ENCODE results near the gene CTIF. TPM values are rescaled to one million over a fixed set of nuclear protein-coding genes. Genes with fewer than 3 reads are reported as not detected.

Gene CTIF
- total and polyA plus RNA-seq, 4 donors, result 12.2 to 45.7 (median 32.6) TPM

DNA sequence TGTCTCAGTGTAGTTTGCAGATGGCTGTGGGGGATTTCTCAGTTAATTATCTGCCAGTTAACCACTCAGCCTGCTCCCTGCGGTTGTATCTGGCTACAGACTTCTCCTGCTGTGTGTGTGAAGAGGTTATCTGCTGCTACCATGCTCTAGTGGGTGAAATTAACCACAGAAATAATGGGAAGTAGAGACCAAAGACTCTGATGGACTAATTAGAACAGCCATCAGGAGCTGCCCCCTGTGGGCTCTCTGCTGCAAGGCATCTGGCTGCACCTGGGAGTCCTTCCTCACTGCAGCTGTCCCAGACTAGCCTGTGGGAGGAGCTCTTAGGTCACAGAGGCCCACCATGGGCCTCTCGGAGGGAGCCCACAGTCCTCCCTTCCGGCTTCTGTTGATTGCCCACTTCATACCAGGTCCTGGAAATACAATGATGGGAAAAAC, 66.6 kb downstream of the CTIF start:
- 33 to 58% methylated on average over 3 of the region's 3 CpGs for WGBS, 2 donors
- DNase-seq (peak; percentile 22 to 28 (median 28)), ATAC-seq (ENCODE audit: insufficient read depth, low FRiP score) (no peak)
- H3K9me3 ChIP-seq (ENCODE audit: control insufficient read depth in 4 of 4, insufficient read depth in 3 of 4, low read length in 3 of 4), result no peaks in the 10 kb centered on the region
- TF ChIP-seq, protein P1, sequence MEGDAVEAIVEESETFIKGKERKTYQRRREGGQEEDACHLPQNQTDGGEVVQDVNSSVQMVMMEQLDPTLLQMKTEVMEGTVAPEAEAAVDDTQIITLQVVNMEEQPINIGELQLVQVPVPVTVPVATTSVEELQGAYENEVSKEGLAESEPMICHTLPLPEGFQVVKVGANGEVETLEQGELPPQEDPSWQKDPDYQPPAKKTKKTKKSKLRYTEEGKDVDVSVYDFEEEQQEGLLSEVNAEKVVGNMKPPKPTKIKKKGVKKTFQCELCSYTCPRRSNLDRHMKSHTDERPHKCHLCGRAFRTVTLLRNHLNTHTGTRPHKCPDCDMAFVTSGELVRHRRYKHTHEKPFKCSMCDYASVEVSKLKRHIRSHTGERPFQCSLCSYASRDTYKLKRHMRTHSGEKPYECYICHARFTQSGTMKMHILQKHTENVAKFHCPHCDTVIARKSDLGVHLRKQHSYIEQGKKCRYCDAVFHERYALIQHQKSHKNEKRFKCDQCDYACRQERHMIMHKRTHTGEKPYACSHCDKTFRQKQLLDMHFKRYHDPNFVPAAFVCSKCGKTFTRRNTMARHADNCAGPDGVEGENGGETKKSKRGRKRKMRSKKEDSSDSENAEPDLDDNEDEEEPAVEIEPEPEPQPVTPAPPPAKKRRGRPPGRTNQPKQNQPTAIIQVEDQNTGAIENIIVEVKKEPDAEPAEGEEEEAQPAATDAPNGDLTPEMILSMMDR (IDR thresholded peaks at IDR 0.05; ENCODE audit: control extremely low read depth, extremely low read depth), result no peak
- peaks cover 0 to 15% (median 1%) of the 10 kb centered on the region in 5 donors for H3K4me1 ChIP-seq (ENCODE audit: control insufficient read depth in 5 of 5, insufficient read depth in 5 of 5, low read length in 5 of 5)
- no peaks in the 10 kb centered on the region for H3K36me3 ChIP-seq (ENCODE audit: control insufficient read depth in 4 of 4, insufficient read depth in 4 of 4, low read length in 4 of 4)
- no peak overlapping the region for H3K27ac ChIP-seq (ENCODE audit: low read depth in 1 of 2, low read length in 1 of 2)
- H3K4me3 ChIP-seq, result no peak overlapping the region
- H3K9ac ChIP-seq (ENCODE audit: insufficient read depth in 1 of 2, low read length in 2 of 2), result no peak overlapping the region
- H3K27me3 ChIP-seq (ENCODE audit: control insufficient read depth in 3 of 3, insufficient read depth in 3 of 3, low read length in 2 of 3), result no peaks in the 10 kb centered on the region

DNA sequence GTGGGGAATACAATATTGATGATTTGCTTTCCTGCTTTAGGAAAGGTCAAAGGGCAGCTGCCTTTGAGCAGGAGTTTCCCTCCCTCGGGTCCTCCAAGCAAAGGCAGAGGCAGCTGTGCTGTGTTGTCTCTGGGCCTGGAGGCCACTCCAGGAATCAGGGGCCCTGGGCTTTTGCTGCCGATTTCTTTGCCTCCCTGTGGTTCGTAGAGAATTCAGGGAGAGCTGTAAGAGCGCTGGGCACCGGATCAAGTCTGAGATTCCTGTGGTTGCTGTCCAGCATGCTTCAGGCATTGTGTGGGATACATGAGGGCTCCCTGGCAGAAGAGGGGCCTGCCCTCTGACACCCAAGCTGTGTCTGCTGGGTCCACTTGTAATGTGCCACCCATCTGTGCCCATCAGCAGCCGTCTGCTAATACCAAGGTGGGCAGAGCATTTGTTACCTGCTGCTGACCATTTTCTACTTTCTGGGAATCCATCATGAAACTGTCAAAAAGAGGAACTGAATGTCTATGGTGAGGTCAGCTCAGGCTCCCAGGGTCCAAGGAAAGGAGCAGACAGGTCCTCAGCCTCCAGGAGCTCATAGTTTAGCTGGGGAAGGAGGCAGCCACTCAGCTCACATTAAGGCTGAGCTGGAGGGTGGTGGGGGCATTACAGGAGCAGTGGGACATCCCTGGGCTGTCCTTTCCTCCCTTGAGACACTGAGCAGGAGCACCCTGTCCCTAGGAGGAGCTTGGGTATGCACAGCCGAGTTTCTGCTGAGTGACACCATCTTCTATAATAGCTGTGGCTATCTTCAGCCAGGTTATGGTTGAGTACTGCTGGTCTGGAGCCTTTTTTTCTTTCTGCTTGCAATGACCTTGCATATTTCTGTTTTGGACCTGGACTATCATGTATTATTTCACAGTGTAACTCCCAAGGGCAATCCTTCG, 68.5 kb downstream of the CTIF start:
- TF ChIP-seq, protein P1 (IDR thresholded peaks at IDR 0.05; ENCODE audit: control extremely low read depth, extremely low read depth), result no peak
- no peak overlapping the region for H3K9ac ChIP-seq (ENCODE audit: insufficient read depth in 1 of 2, low read length in 2 of 2)
- no peaks in the 10 kb centered on the region for H3K9me3 ChIP-seq (ENCODE audit: control insufficient read depth in 4 of 4, insufficient read depth in 3 of 4, low read length in 3 of 4)
- 67 to 87% methylated on average over 8 of the region's 8 CpGs for WGBS, 2 donors
- H3K4me1 ChIP-seq (ENCODE audit: control insufficient read depth in 5 of 5, insufficient read depth in 5 of 5, low read length in 5 of 5), result peaks cover 0 to 22% (median 1%) of the 10 kb centered on the region in 5 donors
- H3K27me3 ChIP-seq (ENCODE audit: control insufficient read depth in 3 of 3, insufficient read depth in 3 of 3, low read length in 2 of 3), result no peaks in the 10 kb centered on the region
- H3K4me3 ChIP-seq, result no peak overlapping the region
- H3K36me3 ChIP-seq (ENCODE audit: control insufficient read depth in 4 of 4, insufficient read depth in 4 of 4, low read length in 4 of 4), result no peaks in the 10 kb centered on the region
- DNase-seq, result peak; percentile 65 to 84 (median 67)
- no peak overlapping the region for H3K27ac ChIP-seq (ENCODE audit: low read depth in 1 of 2, low read length in 1 of 2)
- no peak for ATAC-seq (ENCODE audit: insufficient read depth, low FRiP score)

DNA sequence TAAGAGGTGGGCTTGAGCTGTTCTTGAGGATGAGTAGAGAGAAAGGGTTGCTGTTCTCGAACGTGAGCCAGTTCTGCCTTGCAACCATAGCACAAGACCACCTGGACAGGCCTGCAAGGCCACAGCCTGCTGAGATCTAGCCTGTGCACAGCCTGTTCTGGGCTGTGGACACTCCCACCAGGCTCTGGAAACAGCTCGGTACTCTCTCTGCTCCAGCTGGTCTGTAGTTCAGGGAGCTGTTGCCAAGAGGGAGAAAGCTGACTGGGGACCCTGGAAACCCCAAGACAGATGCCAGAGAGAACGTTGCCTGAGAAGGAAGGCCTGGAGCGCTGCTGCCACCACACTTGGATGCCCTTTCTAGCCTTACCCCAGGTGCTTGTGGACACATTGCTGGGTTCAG, 69.8 kb downstream of the CTIF start:
- DNase-seq, result peak; percentile 29 to 57 (median 49)
- H3K27ac ChIP-seq (ENCODE audit: low read depth in 1 of 2, low read length in 1 of 2), result no peak overlapping the region
- peaks cover 1 to 22% (median 4%) of the 10 kb centered on the region in 5 donors for H3K4me1 ChIP-seq (ENCODE audit: control insufficient read depth in 5 of 5, insufficient read depth in 5 of 5, low read length in 5 of 5)
- H3K36me3 ChIP-seq (ENCODE audit: control insufficient read depth in 4 of 4, insufficient read depth in 4 of 4, low read length in 4 of 4), result no peaks in the 10 kb centered on the region
- no peak for ATAC-seq (ENCODE audit: insufficient read depth, low FRiP score)
- H3K9ac ChIP-seq (ENCODE audit: insufficient read depth in 1 of 2, low read length in 2 of 2), result no peak overlapping the region
- no peak overlapping the region for H3K4me3 ChIP-seq
- 85 to 88% methylated on average over 5 of the region's 5 CpGs for whole genome bisulfite sequencing, 2 donors
- H3K9me3 ChIP-seq (ENCODE audit: control insufficient read depth in 4 of 4, insufficient read depth in 3 of 4, low read length in 3 of 4), result no peaks in the 10 kb centered on the region
- no peaks in the 10 kb centered on the region for H3K27me3 ChIP-seq (ENCODE audit: control insufficient read depth in 3 of 3, insufficient read depth in 3 of 3, low read length in 2 of 3)
- TF ChIP-seq, protein P1 (IDR thresholded peaks at IDR 0.05; ENCODE audit: control extremely low read depth, extremely low read depth), result no peak
